Stimulated activated CD4-positive, alpha-beta T cell treated with anti-CD3 and anti-CD28 coated beads, Interleukin-12 subunit alpha, Interleukin-12 subunit beta, amount 100 ng/mL, for 48 hours (primary cell): Measurements from ENCODE around the gene IFIT1.
"Not testable (repeated sequence)": the region's sequence is repeated elsewhere in the genome, so short reads cannot be mapped to it uniquely, and the experiment has no call there.

Experiments
- DNase-seq, 3 donors: peaks; one replicate each; pipeline ENCODE4 v3.0.0-alpha.2; 2020; ENCODE audit warnings: low read depth in 2 of 3, low spot score in 1 of 3

Gene IFIT1

GRCh38 chr10:89391907-89392756 lies at the start of gene IFIT1:
TSS of gene IFIT1 (plus strand) at chr10:89392623. CDS start at chr10:89392713, 90 bp downstream.
- DNase-seq: no peak

- DNase-seq: no peak
Measured at GRCh38 chr10:89343089-89343767, 49.2 kb upstream of the IFIT1 start.

GRCh38 chr10:89344156-89344555 lies 48.3 kb upstream of the IFIT1 start:
- DNase-seq: no peak

GRCh38 chr10:89345367-89346000 lies 46.9 kb upstream of the IFIT1 start:
- no peak for DNase-seq

GRCh38 chr10:89346405-89347254 lies 45.8 kb upstream of the IFIT1 start:
- DNase-seq: no peak

GRCh38 chr10:89347701-89348457 lies 44.5 kb upstream of the IFIT1 start:
- no peak for DNase-seq

GRCh38 chr10:89348481-89348880 lies 43.9 kb upstream of the IFIT1 start:
- DNase-seq: no peak

GRCh38 chr10:89348975-89349374 lies 43.4 kb upstream of the IFIT1 start:
- DNase-seq: no peak

- not testable (repeated sequence) for DNase-seq
Measured at GRCh38 chr10:89350631-89351315, 41.6 kb upstream of the IFIT1 start.

- DNase-seq: no peak
Measured at GRCh38 chr10:89351412-89351779, 41.0 kb upstream of the IFIT1 start.

- DNase-seq: no peak
Measured at GRCh38 chr10:89351780-89352597, 40.4 kb upstream of the IFIT1 start.

- no peak for DNase-seq
Measured at GRCh38 chr10:89352802-89353201, 39.6 kb upstream of the IFIT1 start.

- DNase-seq: no peak
Measured at GRCh38 chr10:89355394-89355931, 37.0 kb upstream of the IFIT1 start.

- no peak for DNase-seq
Measured at GRCh38 chr10:89357096-89357495, 35.3 kb upstream of the IFIT1 start.

- no peak for DNase-seq
Measured at GRCh38 chr10:89357975-89358374, 34.4 kb upstream of the IFIT1 start.

- no peak for DNase-seq
Measured at GRCh38 chr10:89360157-89360556, 32.3 kb upstream of the IFIT1 start.

GRCh38 chr10:89362929-89363328 lies 29.5 kb upstream of the IFIT1 start:
- DNase-seq: no peak

- DNase-seq: no peak
Measured at GRCh38 chr10:89363729-89364442, 28.5 kb upstream of the IFIT1 start.
